Activated CD4-positive, alpha-beta memory T cell treated with anti-CD3 and anti-CD28 coated beads, Interleukin-2, amount 10 ng/mL, durations not matched to agents 7 days and 5 days (primary cell): ENCODE measurements around the gene DAB1. TPM values are rescaled to one million over a fixed set of nuclear protein-coding genes. Genes with fewer than 3 reads are reported as not detected.

ENCODE experiments used
- CTCF ChIA-PET: fragments of 350-600 bp; sonication (Branson Sonifier 250); formaldehyde crosslinking; loops from one replicate; lab custom pipeline; 2021; ENCODE audit warnings: antibody characterized with exemption, inconsistent platforms; lab: Charles Lee
- POLR2A ChIA-PET: fragments of 350-600 bp; sonication (Branson Sonifier 250); formaldehyde crosslinking; loops from one replicate; lab custom pipeline; 2021; ENCODE audit warnings: antibody characterized with exemption; lab: Charles Lee
- DNase-seq: peaks from one replicate; pipeline ENCODE4 v3.0.0-alpha.2; 2020
- H3K27ac Mint-ChIP-seq: one replicate; pipeline ENCODE4 v1.8.0; 2021; ENCODE audit warnings: mild to moderate bottlenecking, mixed read lengths
- H3K27me3 Mint-ChIP-seq: one replicate; pipeline ENCODE4 v1.8.0; 2021; ENCODE audit warnings: mixed read lengths
- H3K36me3 Mint-ChIP-seq: one replicate; pipeline ENCODE4 v1.8.0; 2021; ENCODE audit warnings: low read depth, mixed read lengths
- H3K4me1 Mint-ChIP-seq: one replicate; pipeline ENCODE4 v1.8.0; 2021; ENCODE audit warnings: mixed read lengths
- H3K4me3 Mint-ChIP-seq: one replicate; pipeline ENCODE4 v1.8.0; 2021; ENCODE audit warnings: mild to moderate bottlenecking, mixed read lengths
- H3K9me3 Mint-ChIP-seq: one replicate; pipeline ENCODE4 v1.8.0; 2021; ENCODE audit warnings: mixed read lengths
- total RNA-seq, 2 experiments: library from RNA; stranded (reverse); gene quantifications; one replicate each; pipeline ENCODE4 v1.2.3, GENCODE V29; 2021

The DAB1 gene
- total RNA-seq, 2 experiments from 2014 or later, result 3.9 to 4.0 TPM

DNA sequence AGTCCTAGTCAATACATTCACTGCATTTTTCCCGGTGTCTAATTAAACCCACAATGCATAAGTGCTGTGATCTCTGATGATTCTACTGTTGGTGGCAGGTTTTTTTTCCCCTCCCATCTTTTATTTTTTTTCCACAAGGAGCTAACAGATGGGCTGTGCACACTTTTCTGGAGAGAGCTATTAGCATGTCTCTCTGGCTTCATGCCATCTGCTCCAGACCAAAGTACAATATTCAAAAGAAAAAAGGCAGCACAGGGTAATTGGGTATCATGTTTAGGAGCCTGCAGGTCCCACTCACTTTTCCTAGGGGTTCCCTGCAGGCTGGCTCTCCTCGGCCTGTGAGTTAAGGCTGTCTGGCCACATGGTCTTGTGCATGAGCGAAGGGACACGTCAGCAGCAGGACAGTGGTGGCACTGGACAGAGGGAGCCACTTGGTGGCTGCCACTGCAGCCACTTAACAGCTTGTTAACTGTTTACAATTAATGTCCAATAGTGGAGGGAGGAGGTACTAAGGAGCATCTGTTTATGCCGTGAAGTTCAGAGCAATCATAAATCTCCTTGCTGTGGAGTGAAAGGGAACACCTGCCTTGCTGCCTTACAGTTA lies 404.5 kb downstream of the DAB1 start:
- H3K27ac Mint-ChIP-seq, result no peak overlapping the region
- POLR2A ChIA-PET, result no interaction called here
- H3K9me3 Mint-ChIP-seq, result peaks cover 2% of the 10 kb centered on the region
- no peaks in the 10 kb centered on the region for H3K27me3 Mint-ChIP-seq
- no peak for DNase-seq
- H3K36me3 Mint-ChIP-seq, result no peaks in the 10 kb centered on the region
- no peak overlapping the region for H3K4me3 Mint-ChIP-seq
- CTCF ChIA-PET, result no interaction called here
- H3K4me1 Mint-ChIP-seq, result no peaks in the 10 kb centered on the region

DNA sequence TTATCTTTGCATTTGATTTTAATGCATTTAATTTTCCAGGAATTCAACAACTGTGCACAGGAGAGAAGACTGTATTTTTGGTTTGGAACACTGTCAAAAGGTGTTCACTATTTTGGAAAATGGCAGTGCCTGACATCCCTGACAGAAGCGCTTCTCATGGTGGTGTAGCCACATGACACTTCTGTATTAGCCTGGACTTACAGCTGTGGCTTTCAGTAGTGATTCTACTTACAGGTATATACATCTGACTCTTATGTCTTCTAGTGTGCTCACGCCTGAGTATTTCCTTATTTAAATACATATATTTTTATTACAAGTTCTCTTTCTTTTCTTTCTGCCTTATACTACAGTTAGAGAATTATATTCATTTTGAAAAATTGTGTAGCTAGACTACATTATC lies 405.7 kb downstream of the DAB1 start:
- Mint-ChIP-seq H3K36me3 (no peaks in the 10 kb centered on the region), H3K4me1 (no peaks in the 10 kb centered on the region), H3K4me3 (no peak overlapping the region), H3K27me3 (no peaks in the 10 kb centered on the region), H3K27ac (no peak overlapping the region), H3K9me3 (no peaks in the 10 kb centered on the region)
- ChIA-PET CTCF (no interaction called here), POLR2A (no interaction called here)
- DNase-seq, result no peak

GRCh38 chr1:57017717-57018116 lies 406.1 kb downstream of the DAB1 start:
- Mint-ChIP-seq H3K9me3 (no peaks in the 10 kb centered on the region), H3K4me1 (no peaks in the 10 kb centered on the region), H3K27ac (no peak overlapping the region), H3K4me3 (no peak overlapping the region), H3K36me3 (no peaks in the 10 kb centered on the region), H3K27me3 (no peaks in the 10 kb centered on the region)
- POLR2A ChIA-PET, result no interaction called here
- DNase-seq, result no peak
- CTCF ChIA-PET, result no interaction called here

DNA sequence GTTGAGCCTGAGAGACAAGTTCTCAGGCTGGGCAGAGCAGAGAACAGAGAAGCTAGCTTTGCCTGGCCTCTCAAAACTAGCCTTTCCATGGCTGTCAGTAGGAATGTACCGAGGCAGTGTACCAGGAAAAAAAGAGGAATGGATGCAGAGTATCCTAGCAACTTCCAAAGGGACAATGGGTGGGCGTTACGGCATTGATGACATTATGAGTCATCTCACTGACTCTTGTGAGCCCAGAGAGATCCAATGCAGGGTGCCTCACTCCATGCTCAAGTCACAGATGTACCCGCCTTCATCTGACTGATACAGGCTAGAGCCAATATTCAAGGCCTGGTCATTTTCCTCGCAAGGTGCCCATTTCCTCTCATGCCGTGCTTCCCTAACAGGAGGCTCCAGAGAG lies 406.7 kb downstream of the DAB1 start:
- no peak for DNase-seq
- ChIA-PET POLR2A (no interaction called here), CTCF (no interaction called here)
- no peaks in the 10 kb centered on the region for H3K9me3 Mint-ChIP-seq
- H3K27ac Mint-ChIP-seq, result no peak overlapping the region
- no peaks in the 10 kb centered on the region for H3K27me3 Mint-ChIP-seq
- no peaks in the 10 kb centered on the region for H3K4me1 Mint-ChIP-seq
- no peaks in the 10 kb centered on the region for H3K36me3 Mint-ChIP-seq
- H3K4me3 Mint-ChIP-seq, result no peak overlapping the region

DNA sequence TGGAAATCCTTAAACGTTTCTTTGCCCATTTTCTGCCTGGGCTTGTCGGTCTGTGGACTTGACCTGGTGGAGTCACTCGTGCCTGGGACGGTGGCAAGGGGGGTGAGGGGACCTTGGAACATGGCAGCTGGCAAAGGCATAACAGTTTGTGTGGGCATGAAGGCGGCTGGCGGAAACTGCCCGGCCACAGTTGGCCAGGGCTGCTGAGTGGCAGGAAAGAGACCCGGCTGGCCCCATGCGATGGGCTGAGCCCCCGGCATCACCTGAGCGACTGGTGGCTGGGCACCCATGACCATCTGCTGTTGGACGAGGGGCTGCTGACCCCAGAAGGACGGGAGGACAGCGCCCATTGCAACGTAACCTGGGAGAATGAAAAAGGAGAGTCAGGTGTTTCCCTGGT lies 408.8 kb downstream of the DAB1 start:
- H3K9me3 Mint-ChIP-seq, result no peaks in the 10 kb centered on the region
- H3K27ac Mint-ChIP-seq, result no peak overlapping the region
- no peaks in the 10 kb centered on the region for H3K27me3 Mint-ChIP-seq

GRCh38 chr1:57013522-57013921 lies 410.3 kb downstream of the DAB1 start:
- H3K36me3 Mint-ChIP-seq, result no peaks in the 10 kb centered on the region
- no peaks in the 10 kb centered on the region for H3K4me1 Mint-ChIP-seq
- H3K27me3 Mint-ChIP-seq, result no peaks in the 10 kb centered on the region
- H3K4me3 Mint-ChIP-seq, result no peak overlapping the region
- H3K27ac Mint-ChIP-seq, result no peak overlapping the region
- ChIA-PET CTCF (no interaction called here), POLR2A (no interaction called here)
- DNase-seq, result no peak
- no peaks in the 10 kb centered on the region for H3K9me3 Mint-ChIP-seq

More for the DNA sequence above, 408.8 kb downstream of the DAB1 start:
- no peaks in the 10 kb centered on the region for H3K4me1 Mint-ChIP-seq
- H3K4me3 Mint-ChIP-seq, result no peak overlapping the region
- POLR2A ChIA-PET, result no interaction called here
- DNase-seq, result no peak
- CTCF ChIA-PET, result no interaction called here
- H3K36me3 Mint-ChIP-seq, result no peaks in the 10 kb centered on the region

DNA sequence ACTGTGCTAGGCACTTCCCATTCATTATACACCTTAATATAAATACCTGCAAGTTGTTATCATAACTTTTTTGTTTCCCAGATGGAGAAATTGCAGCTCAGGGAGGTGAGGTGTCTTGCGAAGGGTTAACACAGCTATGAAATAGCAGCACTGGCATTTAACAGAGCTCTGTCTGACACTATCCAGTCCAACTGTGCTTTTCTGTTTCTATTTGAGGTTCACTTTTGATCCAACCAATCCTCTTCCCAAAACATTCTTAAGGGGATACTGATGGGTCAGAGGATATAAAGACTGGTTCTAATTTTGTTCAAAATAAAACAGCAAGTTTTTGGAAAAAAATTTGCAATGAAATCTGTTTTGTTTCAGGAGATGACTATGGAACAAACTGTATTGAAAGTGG lies 411.5 kb downstream of the DAB1 start:
- Mint-ChIP-seq H3K4me1 (no peaks in the 10 kb centered on the region), H3K27me3 (no peaks in the 10 kb centered on the region), H3K4me3 (no peak overlapping the region), H3K27ac (no peak overlapping the region), H3K36me3 (no peaks in the 10 kb centered on the region), H3K9me3 (no peaks in the 10 kb centered on the region)
- ChIA-PET CTCF (no interaction called here), POLR2A (no interaction called here)
- no peak for DNase-seq

DNA sequence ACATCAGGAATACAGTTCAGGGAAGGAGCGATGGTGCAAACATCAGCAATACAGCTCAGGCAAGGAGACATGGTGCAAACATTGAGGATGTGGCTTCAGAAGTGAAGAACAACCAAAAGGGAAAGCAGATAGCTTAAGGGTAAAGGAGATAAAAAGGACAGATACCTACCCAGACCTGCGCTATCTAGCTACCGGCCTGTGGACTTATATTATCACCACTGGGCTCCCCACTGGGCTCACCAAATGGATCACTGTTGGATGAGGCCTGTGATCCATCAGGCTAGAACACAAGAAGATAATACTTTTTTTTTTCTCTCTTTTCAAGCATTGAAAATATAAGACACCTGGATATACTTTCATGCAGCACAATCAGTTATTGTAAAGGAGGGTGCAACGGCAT lies 413.3 kb downstream of the DAB1 start:
- POLR2A ChIA-PET, result no interaction called here

DNA sequence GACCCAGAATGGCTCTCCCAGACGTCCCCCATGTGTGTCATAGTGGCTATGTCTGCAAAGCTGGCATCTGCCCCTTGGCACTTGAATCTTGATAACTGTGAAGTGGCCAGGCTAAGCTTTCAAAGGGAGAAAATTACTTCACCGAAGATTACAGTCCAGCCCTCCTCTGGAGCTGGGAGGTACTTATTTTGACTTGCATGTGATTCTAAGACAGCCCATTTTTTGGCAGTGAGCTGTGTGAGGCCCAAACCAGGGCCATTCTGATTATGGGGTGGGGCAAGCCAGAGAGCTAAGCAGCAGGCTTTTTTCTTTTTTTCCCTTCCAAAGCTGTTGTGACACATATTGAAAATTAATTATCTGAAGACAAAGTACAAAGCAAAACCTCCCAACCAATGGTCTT lies 415.9 kb downstream of the DAB1 start:
- H3K27me3 Mint-ChIP-seq, result no peaks in the 10 kb centered on the region
- H3K27ac Mint-ChIP-seq, result no peak overlapping the region
- ChIA-PET POLR2A (no interaction called here), CTCF (no interaction called here)
- no peaks in the 10 kb centered on the region for H3K36me3 Mint-ChIP-seq
- DNase-seq, result no peak
- no peaks in the 10 kb centered on the region for H3K4me1 Mint-ChIP-seq
- H3K4me3 Mint-ChIP-seq, result no peak overlapping the region
- no peaks in the 10 kb centered on the region for H3K9me3 Mint-ChIP-seq

More for the DNA sequence above, 413.3 kb downstream of the DAB1 start:
- Mint-ChIP-seq H3K27me3 (no peaks in the 10 kb centered on the region), H3K4me1 (no peaks in the 10 kb centered on the region), H3K36me3 (no peaks in the 10 kb centered on the region), H3K9me3 (no peaks in the 10 kb centered on the region), H3K27ac (no peak overlapping the region), H3K4me3 (no peak overlapping the region)
- CTCF ChIA-PET, result no interaction called here
- no peak for DNase-seq

DNA sequence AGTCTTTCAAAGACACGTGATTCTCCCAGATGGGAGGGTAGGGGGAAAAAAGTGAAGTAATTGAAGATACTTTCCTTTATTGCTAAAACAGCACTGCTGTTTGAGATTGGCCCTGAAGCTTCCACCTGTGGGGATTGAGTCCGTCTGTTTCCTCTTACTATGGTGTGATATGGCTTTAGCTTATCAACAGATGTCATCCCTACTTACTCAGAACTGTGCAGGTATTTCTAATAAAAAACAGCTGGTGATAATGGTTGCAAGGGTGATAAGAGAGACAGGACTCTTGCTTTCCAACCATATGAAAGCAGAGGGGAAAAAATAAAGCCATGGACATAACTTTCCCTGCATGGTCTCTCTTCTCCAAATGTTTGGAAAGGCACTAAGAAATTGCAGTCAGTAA lies 416.4 kb downstream of the DAB1 start:
- no peaks in the 10 kb centered on the region for H3K4me1 Mint-ChIP-seq
- no peaks in the 10 kb centered on the region for H3K27me3 Mint-ChIP-seq
- no peaks in the 10 kb centered on the region for H3K36me3 Mint-ChIP-seq
- H3K4me3 Mint-ChIP-seq, result no peak overlapping the region
- no peaks in the 10 kb centered on the region for H3K9me3 Mint-ChIP-seq
- ChIA-PET CTCF (no interaction called here), POLR2A (no interaction called here)
- DNase-seq, result no peak
- no peak overlapping the region for H3K27ac Mint-ChIP-seq

GRCh38 chr1:57003398-57004139 lies 420.3 kb downstream of the DAB1 start:
- H3K27me3 Mint-ChIP-seq, result no peaks in the 10 kb centered on the region
- no peaks in the 10 kb centered on the region for H3K9me3 Mint-ChIP-seq
- H3K4me1 Mint-ChIP-seq, result no peaks in the 10 kb centered on the region
- H3K27ac Mint-ChIP-seq, result no peak overlapping the region
- POLR2A ChIA-PET, result no interaction called here
- H3K4me3 Mint-ChIP-seq, result no peak overlapping the region
- H3K36me3 Mint-ChIP-seq, result no peaks in the 10 kb centered on the region
- DNase-seq, result no peak
- CTCF ChIA-PET, result no interaction called here

DNA sequence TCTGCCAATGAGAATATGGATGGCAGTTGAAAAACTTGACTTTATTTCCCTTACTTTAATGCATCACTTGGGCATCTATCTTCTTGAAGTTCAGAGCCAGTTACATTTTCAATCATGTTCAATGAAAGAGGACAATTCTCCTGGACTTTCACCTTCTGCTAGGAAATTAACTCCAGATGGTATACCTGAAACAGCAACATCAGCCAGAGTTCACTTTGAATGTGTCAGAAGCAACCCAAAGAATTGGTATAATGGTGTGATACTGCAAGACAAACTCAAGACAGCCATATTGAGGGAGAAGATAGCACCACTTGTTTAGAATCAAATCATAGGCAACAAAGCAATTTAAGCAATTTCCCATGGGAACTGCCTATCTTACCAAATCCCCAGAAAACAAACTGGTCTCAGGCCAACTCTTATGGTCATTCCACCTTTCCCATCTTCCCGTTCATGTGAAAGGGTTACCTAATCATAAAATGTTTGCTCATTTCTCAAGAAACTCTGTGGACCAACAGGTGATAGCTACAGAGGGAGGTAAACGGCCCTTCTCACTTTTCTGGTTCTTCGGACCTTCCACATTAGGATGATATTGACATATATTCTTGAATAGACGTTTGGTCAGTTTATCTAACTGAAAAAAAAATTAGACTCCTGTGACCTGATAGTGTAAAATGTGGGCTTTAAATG lies 428.3 kb downstream of the DAB1 start:
- H3K4me1 Mint-ChIP-seq, result no peaks in the 10 kb centered on the region
- H3K36me3 Mint-ChIP-seq, result no peaks in the 10 kb centered on the region
- H3K27ac Mint-ChIP-seq, result no peak overlapping the region
- POLR2A ChIA-PET, result no interaction called here
- CTCF ChIA-PET, result no interaction called here
- peaks cover 1% of the 10 kb centered on the region for H3K27me3 Mint-ChIP-seq
- H3K4me3 Mint-ChIP-seq, result no peak overlapping the region
- H3K9me3 Mint-ChIP-seq, result no peaks in the 10 kb centered on the region
- no peak for DNase-seq

DNA sequence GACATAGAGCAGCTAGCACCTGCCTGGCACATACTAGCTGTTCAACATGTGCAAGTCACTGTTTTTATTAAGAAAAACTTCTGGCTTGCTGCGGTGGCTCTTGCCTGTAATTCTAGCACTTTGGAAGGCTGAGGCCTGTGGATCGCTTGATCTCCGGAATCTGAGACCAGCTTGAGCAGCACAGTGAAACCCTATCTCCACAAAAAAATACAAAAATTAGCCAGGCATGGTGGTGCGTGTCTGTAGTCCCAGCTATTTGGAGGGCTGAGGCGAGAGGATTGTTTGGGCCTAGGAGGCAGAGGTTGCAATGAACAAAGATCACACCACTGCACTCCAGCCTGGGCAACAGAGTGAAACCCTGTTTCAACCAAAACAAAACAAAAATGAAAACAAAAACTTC lies 430.4 kb downstream of the DAB1 start:
- CTCF ChIA-PET, result no interaction called here
- H3K4me3 Mint-ChIP-seq, result no peak overlapping the region
- H3K4me1 Mint-ChIP-seq, result no peaks in the 10 kb centered on the region
- DNase-seq, result no peak
- no peaks in the 10 kb centered on the region for H3K9me3 Mint-ChIP-seq
- no peak overlapping the region for H3K27ac Mint-ChIP-seq
- POLR2A ChIA-PET, result no interaction called here
- H3K27me3 Mint-ChIP-seq, result peaks cover 2% of the 10 kb centered on the region
- H3K36me3 Mint-ChIP-seq, result no peaks in the 10 kb centered on the region
